T47D (cell line): ENCODE data around the gene PEX16.

ENCODE experiments used
- DNase-seq, 2 experiments: peaks; one replicate each; pipeline versions ENCODE4 v3.0.0 to v3.0.0-alpha.2; 2011 to 2012; ENCODE audit warnings: low read depth in 1 of 2, low spot score in 1 of 2
- JUND ChIP-seq: IDR thresholded peaks from 2 replicates; pipeline ENCODE4 v1.6.1; 2012; ENCODE audit warnings: low read depth
- in situ Hi-C: cut with HindIII; loops from 2 replicates; pipeline ENCODE4 v1.10.0; 2016; ENCODE audit warnings: low sequenced_read_pairs, low pct_unique_long_range_greater_than_20kb

PEX16 gene

GRCh38 chr11:45917623-45918330, at the start of gene PEX16:
Gene PEX16, minus strand, starts transcription at chr11:45917877. Its CDS starts 66 bp downstream, at chr11:45917811.
- TF ChIP-seq JUND, result no peak
- in situ Hi-C loops, result no loop called here
- DNase-seq, result peak; percentile 98 to 100

DNA sequence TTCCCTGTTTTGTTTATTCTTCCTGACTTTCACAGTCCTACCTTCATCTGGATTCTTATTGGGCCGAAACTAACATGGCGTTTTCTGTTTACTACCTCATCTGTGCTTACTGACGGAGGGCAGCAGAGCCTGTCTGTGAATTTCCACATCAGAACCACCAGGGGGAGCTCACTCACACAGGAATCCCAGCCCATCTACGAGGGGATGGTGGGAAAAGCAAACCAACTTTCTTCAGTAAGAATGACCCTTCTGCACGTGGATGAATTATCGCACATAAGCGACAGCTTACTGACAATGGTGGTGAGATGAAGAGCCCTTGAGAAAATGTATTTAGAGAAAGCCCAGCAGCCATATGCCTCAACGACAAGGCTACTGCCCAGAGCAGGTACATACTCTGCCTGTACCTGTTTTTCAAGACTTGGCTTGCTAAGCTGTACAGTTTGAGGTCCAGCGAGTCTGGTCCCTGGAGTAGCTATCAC, 47.3 kb upstream of the PEX16 start:
- TF ChIP-seq JUND, result no peak
- in situ Hi-C loops, result no loop called here
- peak; percentile 43 to 84 for DNase-seq

- in situ Hi-C loops, result no loop called here
- TF ChIP-seq JUND, result no peak
- DNase-seq, result no peak
These were observed 44.1 kb upstream of the PEX16 start for GRCh38 chr11:45961751-45962240.

DNA sequence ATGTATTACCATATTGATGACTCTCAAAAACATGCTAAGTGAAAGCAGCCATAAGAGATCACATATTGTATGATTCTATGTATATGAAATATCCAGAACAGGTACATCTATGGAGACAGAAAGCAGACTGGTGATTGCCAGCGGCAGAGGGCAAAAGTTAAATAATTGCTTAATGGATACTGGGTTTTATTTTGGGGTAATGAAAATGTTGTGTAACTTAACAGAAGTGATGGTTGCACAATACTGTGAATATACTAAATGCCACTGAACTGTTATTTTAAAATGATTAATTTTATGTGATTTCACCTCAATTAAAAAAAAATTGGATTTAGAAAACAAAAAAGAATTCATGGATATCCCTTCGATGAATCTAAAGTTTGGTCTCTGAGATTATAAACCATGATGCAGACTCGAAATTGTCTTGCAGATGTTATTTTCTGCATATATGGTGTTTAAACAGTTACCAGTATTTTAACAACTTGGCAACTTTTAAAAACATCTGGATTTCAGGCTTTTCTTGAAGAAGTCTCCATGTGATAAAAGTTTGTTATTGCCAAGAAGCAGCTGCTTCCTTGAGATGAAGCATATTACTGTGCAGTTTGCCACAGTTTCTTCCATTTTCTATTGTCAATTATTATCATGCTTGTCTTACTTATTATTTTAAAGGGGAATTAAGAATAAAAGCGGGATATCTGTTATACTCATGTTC, 42.9 kb upstream of the PEX16 start:
- in situ Hi-C loops, result no loop called here
- no peak for DNase-seq
- no peak for TF ChIP-seq JUND

DNA sequence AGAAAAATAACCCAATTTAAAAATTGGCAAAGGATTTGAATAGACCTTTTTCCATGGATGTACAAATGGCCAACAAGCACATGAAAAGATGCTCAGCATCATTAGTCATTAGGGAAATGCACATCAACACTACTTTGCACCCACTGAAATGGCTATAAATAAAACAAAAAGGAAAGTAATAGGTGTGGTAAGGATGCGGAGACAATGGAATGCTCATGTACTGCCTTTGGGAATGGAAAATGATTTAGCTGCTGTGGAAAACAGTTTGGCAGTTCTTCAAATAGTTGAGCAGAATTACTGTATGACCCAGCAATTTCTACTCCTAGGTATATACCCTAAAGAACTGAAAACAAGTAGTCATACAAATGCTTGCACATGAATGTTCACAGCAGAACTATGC, 42.2 kb upstream of the PEX16 start:
- in situ Hi-C loops, result no loop called here
- DNase-seq, result no peak
- no peak for TF ChIP-seq JUND

DNA sequence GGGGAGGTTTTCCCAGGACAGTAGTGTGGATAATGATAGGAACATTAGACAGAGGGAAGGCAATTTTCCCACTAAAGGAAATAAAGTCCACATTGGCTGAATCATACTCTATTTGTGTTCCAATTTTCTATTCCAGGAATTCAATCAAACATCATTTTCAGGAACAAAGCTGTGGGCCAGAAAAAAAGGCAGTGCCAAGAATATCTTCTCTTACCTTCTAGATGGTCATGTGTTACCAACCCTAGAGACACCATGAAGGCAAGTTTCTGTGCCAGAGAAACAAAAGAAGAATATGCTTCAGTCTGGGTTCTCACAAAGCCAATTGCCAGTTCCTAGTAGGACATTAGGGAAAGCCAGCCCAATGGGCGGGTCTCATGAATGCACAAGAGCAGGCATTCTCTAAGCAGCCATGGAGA, 32.3 kb upstream of the PEX16 start:
- in situ Hi-C loops, result no loop called here
- DNase-seq, result no peak
- no peak for TF ChIP-seq JUND

DNA sequence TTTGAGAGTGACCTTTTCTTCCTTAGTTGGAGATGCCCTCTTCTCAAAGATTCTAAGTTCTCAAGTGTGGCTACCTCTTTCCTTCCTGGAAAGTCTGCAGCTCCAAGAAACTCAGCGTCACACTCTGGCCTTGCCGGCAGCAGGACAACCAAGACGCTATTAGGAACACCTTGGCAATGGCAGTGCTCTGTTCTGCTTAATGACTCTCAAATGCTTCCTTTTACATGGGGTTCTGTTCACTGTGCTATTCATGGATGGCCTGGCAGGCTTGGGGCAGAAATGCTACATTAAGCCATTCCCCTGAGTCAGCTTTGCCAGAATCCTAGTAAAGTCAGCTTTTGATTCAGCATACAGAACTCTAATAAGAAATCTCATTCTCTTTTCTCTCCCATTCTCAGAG, 30.7 kb upstream of the PEX16 start:
- in situ Hi-C loops, result no loop called here
- no peak for DNase-seq
- TF ChIP-seq JUND, result no peak

DNA sequence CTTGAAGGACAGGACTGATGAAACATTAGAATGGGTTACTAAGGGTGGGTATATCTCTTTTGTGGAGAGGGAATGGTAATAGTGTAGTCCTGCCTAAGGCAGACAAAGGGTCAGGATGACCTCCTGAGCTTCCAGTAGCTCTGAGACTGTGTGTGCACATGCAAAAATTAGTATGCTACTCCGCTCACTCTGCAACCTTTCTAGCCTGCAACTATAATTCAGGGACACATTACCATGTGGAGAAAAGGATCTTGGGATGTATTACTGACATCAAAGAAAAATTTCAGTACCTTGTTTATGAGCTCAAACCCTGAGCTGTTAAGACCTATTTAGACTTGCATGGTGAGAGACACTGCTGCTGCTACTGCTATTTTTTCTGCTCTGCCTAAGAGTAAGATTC, 30.2 kb upstream of the PEX16 start:
- DNase-seq, result no peak
- no peak for TF ChIP-seq JUND
- in situ Hi-C loops, result no loop called here

DNA sequence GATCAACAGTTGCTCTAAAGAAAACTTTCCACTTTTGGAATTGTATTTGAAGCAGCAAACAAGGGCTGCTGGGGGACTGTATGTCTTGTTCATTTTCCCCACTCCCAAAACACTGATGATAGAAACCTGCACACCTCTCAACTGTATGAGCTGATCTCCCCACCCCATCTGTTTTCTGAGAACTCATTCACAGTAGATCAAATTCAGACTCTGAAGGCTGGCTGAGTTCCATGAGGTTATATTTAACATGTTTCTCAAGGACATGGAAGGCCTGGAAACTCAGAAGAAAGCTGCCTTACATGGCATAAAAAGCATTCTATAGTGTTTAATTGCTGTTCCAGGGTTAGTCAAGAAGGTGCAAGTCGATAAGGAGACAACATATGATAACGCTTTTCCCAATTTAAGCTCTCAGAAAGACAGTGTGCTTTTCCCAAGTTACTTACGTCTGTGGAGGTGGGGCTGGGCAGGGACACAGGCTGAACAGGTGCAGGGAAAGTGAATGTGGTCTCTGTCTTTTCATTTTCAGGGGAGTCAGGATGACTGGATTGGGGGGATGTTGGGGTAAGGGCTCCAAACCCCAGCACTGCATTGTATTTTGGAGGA, 27.8 kb upstream of the PEX16 start:
- no peak for TF ChIP-seq JUND
- in situ Hi-C loops, result no loop called here
- DNase-seq, result no peak

DNA sequence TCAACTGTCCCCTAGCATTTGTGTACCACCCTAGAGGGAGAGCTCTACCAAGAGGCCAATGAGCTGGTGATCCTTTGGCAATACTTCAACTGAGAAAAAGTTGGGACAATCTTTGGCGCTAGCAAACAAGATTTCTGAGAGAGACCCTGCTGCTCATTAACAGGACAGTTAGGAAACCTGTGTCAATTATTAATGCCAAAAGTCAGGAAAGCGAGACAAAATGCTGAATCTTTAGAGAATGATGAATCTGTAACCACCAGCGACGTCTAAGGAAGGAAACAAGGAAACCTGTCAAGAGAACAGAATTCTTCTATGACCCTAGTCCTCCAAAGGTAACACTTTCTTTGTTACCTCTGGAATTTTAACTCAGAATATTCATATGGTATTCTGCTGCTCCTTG, 24.7 kb upstream of the PEX16 start:
- DNase-seq, result no peak
- TF ChIP-seq JUND, result no peak
- in situ Hi-C loops, result no loop called here

DNA sequence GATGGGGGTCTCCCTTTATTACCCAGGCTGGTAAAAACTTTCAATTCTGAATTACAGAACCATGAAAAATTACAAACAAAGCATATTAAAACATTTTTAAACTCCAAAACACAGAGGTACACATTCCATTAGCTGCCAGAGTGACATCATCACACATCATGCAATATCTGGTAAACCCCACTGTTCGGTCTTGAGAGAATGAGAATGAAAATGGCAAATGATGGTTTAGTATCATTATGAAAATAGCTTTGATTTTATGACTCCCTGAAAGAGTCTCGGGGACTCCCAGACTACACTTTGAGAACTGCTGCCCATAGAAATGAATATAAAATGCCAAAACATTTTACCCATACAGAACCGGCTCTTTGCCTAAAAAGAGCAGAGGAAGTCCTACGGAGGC, 23.6 kb upstream of the PEX16 start:
- no peak for TF ChIP-seq JUND
- in situ Hi-C loops, result no loop called here
- DNase-seq, result no peak

- DNase-seq, result no peak
- TF ChIP-seq JUND, result no peak
- in situ Hi-C loops, result no loop called here
These were observed 22.2 kb upstream of the PEX16 start for GRCh38 chr11:45939836-45940235.

- TF ChIP-seq JUND, result no peak
- in situ Hi-C loops, result no loop called here
- DNase-seq, result no peak
These were observed 20.2 kb upstream of the PEX16 start for GRCh38 chr11:45937916-45938315.
